Left lung (tissue), 10 donors: ENCODE data around the gene TCF12. TPM values are rescaled to one million over a fixed set of nuclear protein-coding genes. Genes with fewer than 3 reads are reported as not detected.

Experiments
- ATAC-seq: fragments of 200-7000 bp; cut with Tn5 transposase; one replicate; pipeline ENCODE4 v1.9.1; 2020; ENCODE audit warnings: moderate library complexity
- DNase-seq, 4 donors: peaks; one replicate each; pipeline ENCODE4 v3.0.0-alpha.2; 2013 to 2020
- H3K27ac ChIP-seq, 2 donors: fragments of 200-600 bp; sonication (generic) in 1 of 2; one replicate each; pipeline versions ENCODE4 v1.5.0 to v1.8.0; 2020 to 2021
- H3K27me3 ChIP-seq, 2 donors: fragments of 200-600 bp; sonication (generic) in 1 of 2; one replicate each; pipeline versions ENCODE4 v1.5.0 to v1.8.0; 2020 to 2021
- H3K36me3 ChIP-seq, 2 donors: fragments of 200-600 bp; sonication (generic) in 1 of 2; one replicate each; pipeline versions ENCODE4 v1.5.0 to v1.8.0; 2020 to 2021
- H3K4me1 ChIP-seq, 2 donors: fragments of 200-600 bp; one replicate each; pipeline ENCODE4 v1.8.0; 2021
- H3K4me3 ChIP-seq, 2 donors: fragments of 200-600 bp; sonication (generic) in 1 of 2; one replicate each; pipeline versions ENCODE4 v1.5.0 to v1.8.0; 2020 to 2021; ENCODE audit warnings: mild to moderate bottlenecking in 1 of 2
- H3K9me3 ChIP-seq, 2 donors: fragments of 200-600 bp; sonication (generic) in 1 of 2; one replicate each; pipeline versions ENCODE4 v1.5.0 to v1.8.0; 2020 to 2021
- CTCF ChIP-seq, 2 donors: fragments of 200-600 bp; sonication (generic) in 1 of 2; IDR thresholded peaks; one replicate each; pipeline versions ENCODE4 v1.5.0 to v1.8.0; 2021; ENCODE audit warnings: antibody characterized with exemption in 2 of 2
- intact Hi-C, 2 donors: fragments of 100-400 bp; cut with DNase I; formaldehyde crosslinking; loops; one replicate each; pipeline versions ENCODE4 v1.11.2 to v1.14.2; 2022
- polyA plus RNA-seq, 6 donors: library from polyadenylated mRNA; unstranded; fragments of 120-200 nt; gene quantifications; one replicate each; pipeline ENCODE4 v1.2.1, GENCODE V29; 2013; ENCODE audit not compliant: insufficient read length in 6 of 6
- total RNA-seq, 2 donors: library from RNA; stranded (reverse); fragmentation: NEBNext Ultra II Directional; extraction: Animal tissue kit (Norgen Biotek cat#: 25700); gene quantifications; one replicate each; pipeline ENCODE4 v1.2.1, GENCODE V29; 2021
- donor health status: DM: no; HTN: yes; CAD: no.
- donor health status: DM: no; HTN: no; CAD: no.

The TCF12 gene
- total and polyA plus RNA-seq, 8 donors = 106 to 148 (median 130) TPM

- DNase-seq (no peak), ATAC-seq (peak; percentile 24)
- intact Hi-C loops = no loop called here
- TF ChIP-seq CTCF (IDR thresholded peaks at IDR 0.05) = no peak
- H3K36me3 ChIP-seq = no peaks in the 10 kb centered on the region
- H3K27ac ChIP-seq = no peak overlapping the region
- no peaks in the 10 kb centered on the region for H3K27me3 ChIP-seq
- H3K4me3 ChIP-seq = no peak overlapping the region
- H3K4me1 ChIP-seq = peaks cover 0 to 20% of the 10 kb centered on the region in 2 donors
- no peaks in the 10 kb centered on the region for H3K9me3 ChIP-seq
These were observed 107.0 kb downstream of the TCF12 start for GRCh38 chr15:57025264-57025926.

DNA sequence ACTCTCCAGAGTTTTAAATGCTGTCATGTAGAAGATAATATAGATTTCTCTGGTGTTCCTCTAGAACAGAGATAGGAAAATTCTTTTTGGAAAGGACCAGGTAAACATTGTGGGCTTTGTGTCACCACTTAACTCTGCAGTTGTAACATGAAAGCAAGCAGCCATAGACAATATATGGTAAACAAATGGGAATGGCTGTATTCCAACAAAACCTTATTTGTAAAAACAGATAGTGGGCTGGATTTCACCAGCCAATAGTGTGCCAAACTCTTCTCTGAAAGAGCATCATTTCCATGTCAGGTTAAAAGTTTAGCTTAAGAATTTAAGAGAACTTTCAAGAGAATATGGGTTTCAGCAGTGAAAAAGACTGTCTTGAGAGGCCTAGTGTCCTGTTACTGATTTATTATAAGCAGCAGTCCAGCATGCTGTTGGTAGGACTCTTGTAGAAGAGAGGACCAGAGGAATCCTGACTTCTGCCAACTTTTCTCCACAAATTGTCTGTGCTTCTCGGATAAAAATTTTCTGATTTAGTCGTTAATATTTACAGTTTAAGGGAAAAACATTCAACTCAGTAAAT, 107.7 kb downstream of the TCF12 start:
- Histone ChIP-seq H3K4me3 (no peak overlapping the region), H3K4me1 (peaks cover 0 to 25% of the 10 kb centered on the region in 2 donors), H3K27me3 (no peaks in the 10 kb centered on the region), H3K9me3 (no peaks in the 10 kb centered on the region), H3K27ac (no peak overlapping the region), H3K36me3 (no peaks in the 10 kb centered on the region)
- DNase-seq (peak in 1 of 4 donors; percentile 27), ATAC-seq (no peak)
- intact Hi-C loops = no loop called here
- TF ChIP-seq CTCF (IDR thresholded peaks at IDR 0.05) = no peak

DNA sequence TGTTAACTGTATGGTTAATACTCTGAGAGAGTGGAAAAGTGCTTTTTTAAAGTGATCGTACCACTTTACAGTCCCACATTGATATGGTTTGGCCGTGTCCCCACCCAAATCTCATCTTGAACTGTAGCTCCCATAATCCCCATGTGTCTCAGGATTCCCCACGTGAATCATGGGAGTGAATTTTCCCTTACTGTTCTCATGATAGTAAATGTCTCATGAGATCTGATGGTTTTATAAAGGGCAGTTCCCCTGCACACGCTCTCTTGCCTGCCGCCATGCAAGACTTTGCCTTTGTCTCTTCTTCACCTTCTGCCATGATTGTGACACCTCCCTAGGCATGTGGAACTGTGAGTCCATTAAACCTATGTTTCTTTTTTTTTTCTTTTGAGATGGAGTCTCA, 109.2 kb downstream of the TCF12 start:
- no peaks in the 10 kb centered on the region for H3K27me3 ChIP-seq
- ATAC-seq (no peak), DNase-seq (no peak)
- no peaks in the 10 kb centered on the region for H3K36me3 ChIP-seq
- H3K4me3 ChIP-seq = no peak overlapping the region
- no peak overlapping the region for H3K27ac ChIP-seq
- H3K4me1 ChIP-seq = peaks cover 0 to 38% of the 10 kb centered on the region in 2 donors
- H3K9me3 ChIP-seq = no peaks in the 10 kb centered on the region
- intact Hi-C loops = no loop called here
- TF ChIP-seq CTCF (IDR thresholded peaks at IDR 0.05) = no peak

- Histone ChIP-seq H3K4me1 (peaks cover 0 to 42% of the 10 kb centered on the region in 2 donors), H3K27me3 (no peaks in the 10 kb centered on the region), H3K27ac (no peak overlapping the region), H3K9me3 (no peaks in the 10 kb centered on the region), H3K4me3 (no peak overlapping the region), H3K36me3 (no peaks in the 10 kb centered on the region)
- no peak for TF ChIP-seq CTCF (IDR thresholded peaks at IDR 0.05)
- ATAC-seq (no peak), DNase-seq (no peak)
- intact Hi-C loops = no loop called here
These were observed 109.7 kb downstream of the TCF12 start for GRCh38 chr15:57028176-57028575.

DNA sequence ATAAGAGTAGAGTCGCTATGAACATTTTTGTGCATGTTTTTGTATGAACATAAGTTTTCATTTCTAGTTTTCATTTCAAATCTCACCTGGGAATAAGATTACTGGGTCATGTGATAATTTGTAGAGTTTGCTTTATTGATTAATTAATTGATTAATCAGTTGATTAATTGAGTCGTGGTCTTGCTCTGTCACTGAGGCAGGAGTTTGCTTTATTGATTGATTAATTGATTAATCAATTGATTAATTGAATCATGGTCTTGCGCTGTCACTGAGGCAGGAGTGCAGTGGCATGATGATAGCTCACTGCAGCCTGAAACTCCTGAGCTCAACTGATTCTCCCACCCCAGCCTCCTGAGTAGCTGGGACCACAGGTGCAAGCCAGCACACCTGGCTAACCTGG, 111.6 kb downstream of the TCF12 start:
- intact Hi-C loops = no loop called here
- Histone ChIP-seq H3K27me3 (no peaks in the 10 kb centered on the region), H3K4me1 (peaks cover 0 to 40% of the 10 kb centered on the region in 2 donors), H3K9me3 (no peaks in the 10 kb centered on the region), H3K4me3 (no peak overlapping the region), H3K27ac (no peak overlapping the region), H3K36me3 (no peaks in the 10 kb centered on the region)
- no peak for TF ChIP-seq CTCF (IDR thresholded peaks at IDR 0.05)
- no peak for DNase-seq
- ATAC-seq = no peak
